MG63 (cell line): ENCODE measurements around the gene PF4V1. TPM values are rescaled to one million over a fixed set of nuclear protein-coding genes. Genes with fewer than 3 reads are reported as not detected.

Experiments used
- DNase-seq: peaks from one replicate; pipeline ENCODE4 v3.0.0-alpha.2; 2020
- H3K27me3 ChIP-seq: fragments of 250-450 bp; sonication (Bioruptor Pico); 2 replicates; pipeline ENCODE4 v1.5.1; 2020; ENCODE audit warnings: mild to moderate bottlenecking, moderate library complexity
- H3K36me3 ChIP-seq: fragments of 250-450 bp; sonication (Bioruptor Pico); 2 replicates; pipeline ENCODE4 v1.5.1; 2020; ENCODE audit warnings: mild to moderate bottlenecking, moderate library complexity
- H3K4me3 ChIP-seq: fragments of 250-450 bp; sonication (Bioruptor Pico); 2 replicates; pipeline ENCODE4 v1.5.1; 2020; ENCODE audit warnings: mild to moderate bottlenecking, moderate library complexity
- H3K9me3 ChIP-seq: fragments of 250-450 bp; sonication (Bioruptor Pico); 2 replicates; pipeline ENCODE4 v1.5.1; 2020; ENCODE audit warnings: mild to moderate bottlenecking, moderate library complexity
- total RNA-seq: library from RNA; depleted of rRNA; stranded (reverse); fragments of >200 nt; shearing (Covaris generic); gene quantifications from 2 replicates; pipeline ENCODE4 v1.2.3, GENCODE V29; 2014; ENCODE audit warnings: low replicate concordance

Gene PF4V1
- total RNA-seq, 1 experiment from 2014 or later = not detected

GRCh38 chr4:73864365-73864764 lies 11.3 kb downstream of the PF4V1 start:
- H3K36me3 ChIP-seq = no peaks in the 10 kb centered on the region
- no peak for DNase-seq
- no peaks in the 10 kb centered on the region for H3K9me3 ChIP-seq
- no peak overlapping the region for H3K4me3 ChIP-seq
- no peaks in the 10 kb centered on the region for H3K27me3 ChIP-seq

GRCh38 chr4:73864961-73865360 lies 11.9 kb downstream of the PF4V1 start:
- no peak for DNase-seq
- no peaks in the 10 kb centered on the region for H3K27me3 ChIP-seq
- no peaks in the 10 kb centered on the region for H3K36me3 ChIP-seq
- no peaks in the 10 kb centered on the region for H3K9me3 ChIP-seq
- H3K4me3 ChIP-seq = no peak overlapping the region

- no peak overlapping the region for H3K4me3 ChIP-seq
- H3K9me3 ChIP-seq = no peaks in the 10 kb centered on the region
- H3K36me3 ChIP-seq = no peaks in the 10 kb centered on the region
- H3K27me3 ChIP-seq = no peaks in the 10 kb centered on the region
- DNase-seq = no peak
These were observed 12.5 kb downstream of the PF4V1 start for GRCh38 chr4:73865431-73866096.

GRCh38 chr4:73866246-73866645 lies 13.2 kb downstream of the PF4V1 start:
- DNase-seq = no peak
- no peak overlapping the region for H3K4me3 ChIP-seq
- H3K36me3 ChIP-seq = no peaks in the 10 kb centered on the region
- no peaks in the 10 kb centered on the region for H3K9me3 ChIP-seq
- no peaks in the 10 kb centered on the region for H3K27me3 ChIP-seq

GRCh38 chr4:73867783-73868182 lies 14.7 kb downstream of the PF4V1 start:
- H3K36me3 ChIP-seq = no peaks in the 10 kb centered on the region
- no peak for DNase-seq
- H3K4me3 ChIP-seq = no peak overlapping the region
- no peaks in the 10 kb centered on the region for H3K27me3 ChIP-seq
- H3K9me3 ChIP-seq = no peaks in the 10 kb centered on the region

- Histone ChIP-seq H3K4me3 (peak overlapping the region; percentile 41), H3K9me3 (no peaks in the 10 kb centered on the region), H3K36me3 (no peaks in the 10 kb centered on the region), H3K27me3 (no peaks in the 10 kb centered on the region)
- no peak for DNase-seq
These were observed 15.4 kb downstream of the PF4V1 start for GRCh38 chr4:73868206-73869129.

- peak within 1 kb of the TSS; percentile 41 for H3K4me3 ChIP-seq
- no peaks in the 10 kb centered on the region for H3K27me3 ChIP-seq
- H3K36me3 ChIP-seq = no peaks in the 10 kb centered on the region
- DNase-seq = peak; percentile 43
- H3K9me3 ChIP-seq = no peaks in the 10 kb centered on the region
These were observed 16.3 kb downstream of the PF4V1 start, which contains the start of gene CXCL1 for GRCh38 chr4:73869130-73870055. Gene CXCL1, plus strand, starts transcription at chr4:73869393. Its CDS starts 78 bp downstream, at chr4:73869471.

GRCh38 chr4:73870260-73870659 lies 17.2 kb downstream of the PF4V1 start:
- DNase-seq = no peak
- no peaks in the 10 kb centered on the region for H3K9me3 ChIP-seq
- H3K27me3 ChIP-seq = no peaks in the 10 kb centered on the region
- H3K36me3 ChIP-seq = no peaks in the 10 kb centered on the region
- H3K4me3 ChIP-seq = no peak overlapping the region

GRCh38 chr4:73870768-73871167 lies 17.7 kb downstream of the PF4V1 start:
- Histone ChIP-seq H3K27me3 (no peaks in the 10 kb centered on the region), H3K9me3 (no peaks in the 10 kb centered on the region), H3K36me3 (no peaks in the 10 kb centered on the region), H3K4me3 (no peak overlapping the region)
- no peak for DNase-seq

- H3K36me3 ChIP-seq = no peaks in the 10 kb centered on the region
These were observed 18.6 kb downstream of the PF4V1 start for GRCh38 chr4:73871511-73872310.

GRCh38 chr4:73872316-73873108 lies 19.4 kb downstream of the PF4V1 start:
- Histone ChIP-seq H3K36me3 (no peaks in the 10 kb centered on the region), H3K9me3 (no peaks in the 10 kb centered on the region), H3K4me3 (no peak overlapping the region), H3K27me3 (no peaks in the 10 kb centered on the region)
- DNase-seq = no peak

More at GRCh38 chr4:73871511-73872310, 18.6 kb downstream of the PF4V1 start:
- no peaks in the 10 kb centered on the region for H3K9me3 ChIP-seq
- no peak for DNase-seq
- H3K27me3 ChIP-seq = no peaks in the 10 kb centered on the region
- no peak overlapping the region for H3K4me3 ChIP-seq

GRCh38 chr4:73874386-73874785 lies 21.3 kb downstream of the PF4V1 start:
- DNase-seq = no peak

GRCh38 chr4:73875401-73875800 lies 22.3 kb downstream of the PF4V1 start:
- no peaks in the 10 kb centered on the region for H3K9me3 ChIP-seq
- DNase-seq = no peak
- H3K27me3 ChIP-seq = no peaks in the 10 kb centered on the region
- no peak overlapping the region for H3K4me3 ChIP-seq
- H3K36me3 ChIP-seq = no peaks in the 10 kb centered on the region

More at GRCh38 chr4:73874386-73874785, 21.3 kb downstream of the PF4V1 start:
- H3K27me3 ChIP-seq = no peaks in the 10 kb centered on the region
- H3K36me3 ChIP-seq = no peaks in the 10 kb centered on the region
- no peak overlapping the region for H3K4me3 ChIP-seq
- no peaks in the 10 kb centered on the region for H3K9me3 ChIP-seq

GRCh38 chr4:73883306-73883705 lies 30.2 kb downstream of the PF4V1 start:
- H3K4me3 ChIP-seq = no peak overlapping the region
- H3K9me3 ChIP-seq = no peaks in the 10 kb centered on the region
- no peaks in the 10 kb centered on the region for H3K36me3 ChIP-seq
- DNase-seq = peak; percentile 80
- H3K27me3 ChIP-seq = no peaks in the 10 kb centered on the region

- Histone ChIP-seq H3K27me3 (no peaks in the 10 kb centered on the region), H3K4me3 (no peak overlapping the region), H3K9me3 (no peaks in the 10 kb centered on the region), H3K36me3 (no peaks in the 10 kb centered on the region)
- peak; percentile 69 for DNase-seq
These were observed 32.6 kb downstream of the PF4V1 start for GRCh38 chr4:73885574-73886267.
